ENCODE measurements around the gene NRM. TPM values are rescaled to one million over a fixed set of nuclear protein-coding genes. Genes with fewer than 3 reads are reported as not detected.

Gene NRM
- total and polyA plus RNA-seq, 2 of the 13 experiments (the other 11 are each of a cell fraction or from before 2014, with no cell fraction given), result 12.5 to 16.0 TPM

GRCh38 chr6:30690403-30691207 lies at the start of gene NRM (continued):
- TF ChIP-seq FOXP4 (CRISPR knock-in tag; IDR thresholded peaks at IDR 0.05), result peak; percentile 52; the same call in 1 of the 2 replicates
- no peak for TF ChIP-seq ARHGAP35 (CRISPR knock-in tag; IDR thresholded peaks at IDR 0.05; ENCODE audit: borderline replicate concordance)
- peak; percentile 80 for TF ChIP-seq SRSF1 (optimal IDR thresholded peaks at IDR 0.05; ENCODE audit: low read depth, low read length)
- TF ChIP-seq ZNF782 (CRISPR knock-in tag; IDR thresholded peaks at IDR 0.05; ENCODE audit: borderline replicate concordance), result no peak
- TF ChIP-seq KIAA2018 (CRISPR knock-in tag; IDR thresholded peaks at IDR 0.05; ENCODE audit: borderline replicate concordance), result no peak
- TF ChIP-seq DNMT1 (CRISPR knock-in tag; IDR thresholded peaks at IDR 0.05), result no peak
- peak; percentile 64 for TF ChIP-seq MIER2 (CRISPR knock-in tag; IDR thresholded peaks at IDR 0.05)
- no peak for TF ChIP-seq EHMT2 (IDR thresholded peaks at IDR 0.05; ENCODE audit: borderline replicate concordance, low read depth, low read length)
- TF ChIP-seq MXI1 (IDR thresholded peaks at IDR 0.05; ENCODE audit: borderline replicate concordance, low read depth, low read length), result peak; percentile 78; the same call in 1 of the 3 replicates
- TF ChIP-seq ZBTB34 (CRISPR knock-in tag; IDR thresholded peaks at IDR 0.05), result no peak
- no peak for TF ChIP-seq AFF4 (CRISPR knock-in tag; IDR thresholded peaks at IDR 0.05)

Data from HepG2 (cell line).